ENCODE results near the gene DNAAF5.

DNA sequence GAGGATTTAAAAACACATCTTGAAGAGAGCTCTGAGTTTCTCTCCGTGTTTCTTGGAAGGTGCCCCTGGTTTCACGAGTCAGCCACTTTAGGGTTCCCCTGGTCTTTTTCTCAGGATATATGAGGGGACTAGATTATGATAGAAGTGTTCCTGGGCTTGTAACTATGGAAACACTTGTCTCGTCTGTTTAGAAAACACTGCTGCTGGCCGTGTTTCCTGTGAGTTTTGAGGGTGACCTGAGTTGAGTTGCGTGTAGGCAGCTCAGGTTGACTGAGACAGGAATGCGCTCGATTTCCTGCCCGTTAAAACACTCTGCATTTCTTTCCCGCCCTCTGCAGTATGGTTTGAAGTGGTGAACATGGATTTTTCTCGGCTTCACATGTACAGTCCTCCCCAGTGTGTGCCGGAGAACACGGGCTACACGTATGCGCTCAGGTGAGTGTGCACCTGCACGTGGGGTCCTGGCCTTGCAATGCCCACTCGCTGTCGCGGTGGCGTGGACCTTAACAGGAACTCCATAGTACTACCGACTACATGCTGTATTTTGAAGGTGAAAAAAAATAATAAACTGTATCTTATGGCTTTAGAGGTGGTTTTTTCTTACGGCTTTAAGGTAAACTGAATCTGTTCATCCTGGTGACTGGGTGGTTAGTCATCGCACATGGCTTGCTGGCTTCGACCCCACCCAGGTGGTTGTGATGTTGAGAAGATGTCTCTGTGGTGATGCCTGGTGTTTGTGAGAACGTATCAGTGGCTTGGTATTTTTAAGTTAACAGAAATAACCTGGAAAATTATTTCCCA, 105.9 kb downstream of the DNAAF5 start, which contains the start of gene SUN1:
- TF ChIP-seq EZH2 (IDR thresholded peaks at IDR 0.05; ENCODE audit: borderline replicate concordance) (no peak), CTCF (IDR thresholded peaks at IDR 0.05; ENCODE audit: poor library complexity) (no peak)
